GM12875 (cell line): ENCODE results near the gene PTPRG.

Source experiments
- H3K4me3 ChIP-seq: one replicate; pipeline ENCODE4 v1.5.1; 2011; ENCODE audit warnings: low read depth, low read length, control low read depth
- CTCF ChIP-seq: IDR thresholded peaks from 2 replicates; pipeline ENCODE4 v1.5.1; 2011; ENCODE audit warnings: low read depth, mild to moderate bottlenecking, control low read depth, inconsistent platforms, low read length, moderate library complexity, borderline replicate concordance; ENCODE audit not compliant: insufficient read depth

PTPRG gene

GRCh38 chr3:61771976-61772375 is 210.6 kb downstream of the PTPRG start:
- TF ChIP-seq CTCF = no peak
- H3K4me3 ChIP-seq = no peak overlapping the region

- TF ChIP-seq CTCF = no peak
- no peak overlapping the region for H3K4me3 ChIP-seq
These were observed 211.1 kb downstream of the PTPRG start for GRCh38 chr3:61772456-61772855.

GRCh38 chr3:61774279-61774890 is 213.0 kb downstream of the PTPRG start:
- H3K4me3 ChIP-seq = no peak overlapping the region
- no peak for TF ChIP-seq CTCF

- H3K4me3 ChIP-seq = no peak overlapping the region
- no peak for TF ChIP-seq CTCF
These were observed 215.0 kb downstream of the PTPRG start for GRCh38 chr3:61776390-61776789.

- H3K4me3 ChIP-seq = no peak overlapping the region
- no peak for TF ChIP-seq CTCF
These were observed 216.1 kb downstream of the PTPRG start for GRCh38 chr3:61777483-61777882.

GRCh38 chr3:61778095-61778494 is 216.7 kb downstream of the PTPRG start:
- H3K4me3 ChIP-seq = no peak overlapping the region
- TF ChIP-seq CTCF = 0 out of 2 replicates have a peak, but pooled peaks have one; percentile 8

- no peak overlapping the region for H3K4me3 ChIP-seq
- TF ChIP-seq CTCF = no peak
These were observed 218.6 kb downstream of the PTPRG start for GRCh38 chr3:61780016-61780415.
